Duodenal mucosa (tissue), 2 donors: ENCODE results near the gene ADAR.
"Not testable (repeated sequence)": the region's sequence is repeated elsewhere in the genome, so short reads cannot be mapped to it uniquely, and the experiment has no call there.

Source experiments
- H3K27ac ChIP-seq: one replicate; pipeline ENCODE4 v1.7.0; 2013; ENCODE audit warnings: low read depth, low read length
- H3K27me3 ChIP-seq, 2 donors: one replicate each; pipeline ENCODE4 v1.7.0; 2013; ENCODE audit warnings: low read length in 2 of 2, control low read depth in 1 of 2; ENCODE audit not compliant: insufficient read depth in 2 of 2, control insufficient read depth in 1 of 2
- H3K36me3 ChIP-seq, 2 donors: one replicate each; pipeline ENCODE4 v1.7.0; 2013; ENCODE audit warnings: low read length in 2 of 2, control low read depth in 1 of 2; ENCODE audit not compliant: insufficient read depth in 2 of 2, control insufficient read depth in 1 of 2
- H3K4me1 ChIP-seq, 2 donors: one replicate each; pipeline ENCODE4 v1.7.0; 2013; ENCODE audit warnings: low read length in 2 of 2, control low read depth in 1 of 2; ENCODE audit not compliant: insufficient read depth in 2 of 2, control insufficient read depth in 1 of 2
- H3K4me3 ChIP-seq, 2 donors: one replicate each; pipeline ENCODE4 v1.7.0; 2013; ENCODE audit warnings: low read length in 2 of 2, low read depth in 1 of 2
- H3K9ac ChIP-seq, 2 donors: one replicate each; pipeline ENCODE4 v1.7.0; 2013; ENCODE audit warnings: low read length in 2 of 2, low read depth in 1 of 2
- H3K9me3 ChIP-seq, 2 donors: one replicate each; pipeline ENCODE4 v1.7.0; 2013; ENCODE audit warnings: low read length in 2 of 2, control low read depth in 1 of 2; ENCODE audit not compliant: control insufficient read depth in 1 of 2

Gene ADAR

GRCh38 chr1:154607609-154608396 lies at the start of gene ADAR:
ADAR (minus strand) TSS chr1:154608186; CDS start chr1:154608006, 180 bp downstream.
- Histone ChIP-seq H3K27ac (peak within 1 kb of the TSS; percentile 93), H3K9me3 (no peaks in the 10 kb centered on the region), H3K36me3 (peaks cover 0 to 14% of the 10 kb centered on the region in 2 donors), H3K27me3 (no peaks in the 10 kb centered on the region), H3K4me3 (peak within 1 kb of the TSS; percentile 90 to 99), H3K4me1 (peaks cover 17 to 35% of the 10 kb centered on the region in 2 donors), H3K9ac (peak within 1 kb of the TSS; percentile 79 to 100)

- Histone ChIP-seq H3K27ac (no peak overlapping the region), H3K9me3 (no peaks in the 10 kb centered on the region), H3K27me3 (peaks cover 0 to 13% of the 10 kb centered on the region in 2 donors), H3K9ac (no peak overlapping the region), H3K36me3 (no peaks in the 10 kb centered on the region), H3K4me1 (no peaks in the 10 kb centered on the region), H3K4me3 (no peak overlapping the region)
Measured at GRCh38 chr1:154657556-154657955, 49.6 kb upstream of the ADAR start.

- peaks cover 0 to 7% of the 10 kb centered on the region in 2 donors for H3K27me3 ChIP-seq
- H3K4me3 ChIP-seq = no peak overlapping the region
- H3K4me1 ChIP-seq = no peaks in the 10 kb centered on the region
- no peaks in the 10 kb centered on the region for H3K36me3 ChIP-seq
- no peak overlapping the region for H3K27ac ChIP-seq
- H3K9me3 ChIP-seq = no peaks in the 10 kb centered on the region
- H3K9ac ChIP-seq = no peak overlapping the region
Measured at GRCh38 chr1:154652893-154653292, 44.9 kb upstream of the ADAR start.

GRCh38 chr1:154644724-154645123 lies 36.7 kb upstream of the ADAR start:
- not testable (repeated sequence) for H3K9me3 ChIP-seq, H3K36me3 ChIP-seq, H3K27me3 ChIP-seq, H3K27ac ChIP-seq, H3K9ac ChIP-seq, H3K4me3 ChIP-seq, H3K4me1 ChIP-seq

- no peaks in the 10 kb centered on the region for H3K4me1 ChIP-seq
- H3K9me3 ChIP-seq = peaks cover 0 to 3% of the 10 kb centered on the region in 2 donors
- no peaks in the 10 kb centered on the region for H3K36me3 ChIP-seq
- no peak overlapping the region for H3K4me3 ChIP-seq
- no peak overlapping the region for H3K27ac ChIP-seq
- no peak overlapping the region for H3K9ac ChIP-seq
- no peaks in the 10 kb centered on the region for H3K27me3 ChIP-seq
Measured at GRCh38 chr1:154641534-154641933, 33.5 kb upstream of the ADAR start.

GRCh38 chr1:154639876-154640275 lies 31.9 kb upstream of the ADAR start:
- no peak overlapping the region for H3K27ac ChIP-seq
- no peaks in the 10 kb centered on the region for H3K36me3 ChIP-seq

GRCh38 chr1:154635171-154635570 lies 27.2 kb upstream of the ADAR start:
- Histone ChIP-seq H3K9ac (no peak overlapping the region), H3K9me3 (no peaks in the 10 kb centered on the region), H3K4me3 (no peak overlapping the region), H3K4me1 (no peaks in the 10 kb centered on the region), H3K27me3 (no peaks in the 10 kb centered on the region), H3K36me3 (no peaks in the 10 kb centered on the region), H3K27ac (no peak overlapping the region)

More at GRCh38 chr1:154639876-154640275, 31.9 kb upstream of the ADAR start:
- peaks cover 0 to 3% of the 10 kb centered on the region in 2 donors for H3K9me3 ChIP-seq
- no peaks in the 10 kb centered on the region for H3K4me1 ChIP-seq
- no peaks in the 10 kb centered on the region for H3K27me3 ChIP-seq
- no peak overlapping the region for H3K9ac ChIP-seq
- H3K4me3 ChIP-seq = no peak overlapping the region

GRCh38 chr1:154629675-154630073 lies 21.7 kb upstream of the ADAR start:
- Histone ChIP-seq H3K9ac (no peak overlapping the region), H3K36me3 (no peaks in the 10 kb centered on the region), H3K27ac (no peak overlapping the region), H3K9me3 (no peaks in the 10 kb centered on the region), H3K4me3 (no peak overlapping the region), H3K4me1 (peaks cover 9 to 10% of the 10 kb centered on the region in 2 donors), H3K27me3 (no peaks in the 10 kb centered on the region)

GRCh38 chr1:154629061-154629674 lies 21.2 kb upstream of the ADAR start:
- H3K4me1 ChIP-seq = peaks cover 9 to 10% of the 10 kb centered on the region in 2 donors
- no peak overlapping the region for H3K4me3 ChIP-seq
- H3K27me3 ChIP-seq = no peaks in the 10 kb centered on the region
- H3K27ac ChIP-seq = no peak overlapping the region
- no peaks in the 10 kb centered on the region for H3K9me3 ChIP-seq
- no peaks in the 10 kb centered on the region for H3K36me3 ChIP-seq
- H3K9ac ChIP-seq = no peak overlapping the region

GRCh38 chr1:154628121-154628405 lies 20.1 kb upstream of the ADAR start:
- Histone ChIP-seq H3K36me3 (no peaks in the 10 kb centered on the region), H3K9ac (peak overlapping the region; percentile 67 to 68), H3K27ac (peak overlapping the region; percentile 74), H3K27me3 (no peaks in the 10 kb centered on the region), H3K4me3 (peak overlapping the region; percentile 74 to 89), H3K9me3 (no peaks in the 10 kb centered on the region), H3K4me1 (peaks cover 9 to 13% of the 10 kb centered on the region in 2 donors)
